IPS DF 6.9 (cell line): Measurements from ENCODE around the gene LYSET.
"Not testable (repeated sequence)": the region's sequence is repeated elsewhere in the genome, so short reads cannot be mapped to it uniquely, and the experiment has no call there.

Experiments used
- DNase-seq: peaks from one replicate; pipeline ENCODE4 v3.0.0-alpha.2; 2013; ENCODE audit warnings: low read depth, low spot score
- H3K27ac ChIP-seq: one replicate; pipeline ENCODE4 v1.5.1; 2013; ENCODE audit warnings: low read length, control low read depth
- H3K27me3 ChIP-seq: 2 replicates; pipeline ENCODE4 v1.6.1; 2013; ENCODE audit warnings: mild to moderate bottlenecking, low read length; ENCODE audit not compliant: control insufficient read depth, insufficient read depth
- H3K36me3 ChIP-seq: 2 replicates; pipeline ENCODE4 v1.6.1; 2013; ENCODE audit warnings: low read length; ENCODE audit not compliant: control insufficient read depth, insufficient read depth
- H3K4me1 ChIP-seq: 2 replicates; pipeline ENCODE4 v1.6.1; 2013; ENCODE audit warnings: low read length; ENCODE audit not compliant: control insufficient read depth, insufficient read depth
- H3K4me3 ChIP-seq: 2 replicates; pipeline ENCODE4 v1.5.1; 2013; ENCODE audit warnings: mild to moderate bottlenecking, low read length
- H3K9me3 ChIP-seq: 2 replicates; pipeline ENCODE4 v1.6.1; 2013; ENCODE audit warnings: low read length, inconsistent platforms; ENCODE audit not compliant: control insufficient read depth, insufficient read depth
- WGBS: extraction: QIAGEN DNeasy Blood & Tissue Kit; methylation state at CpG from one replicate; pipeline ENCODE4 v1.1.7; 2013; ENCODE audit warnings: mixed read lengths, missing lambda C conversion rate; ENCODE audit not compliant: insufficient read length, insufficient coverage; 5-methylcytosine and 5-hydroxymethylcytosine counted together

LYSET gene

DNA sequence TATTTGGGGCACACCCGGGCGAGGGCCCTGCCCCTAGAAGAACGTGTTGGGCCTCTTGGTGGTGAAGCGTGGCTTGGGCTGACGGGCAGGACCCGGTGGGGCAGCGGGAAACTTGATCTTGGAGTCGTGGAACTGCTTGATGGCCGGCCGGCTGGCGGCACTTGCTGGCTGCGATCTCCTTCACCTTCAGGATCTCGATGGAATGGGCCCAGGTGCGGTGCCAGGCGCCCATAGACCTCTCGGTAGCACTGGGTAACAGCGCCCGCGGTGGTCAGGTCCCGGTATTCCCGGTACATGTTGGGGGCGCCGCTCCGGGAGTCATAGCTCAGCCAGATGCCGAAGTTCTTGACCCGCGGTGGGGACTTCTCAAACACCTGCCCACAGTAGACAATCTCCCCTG, 38.4 kb downstream of the LYSET start:
- no peak overlapping the region for H3K4me3 ChIP-seq
- peaks cover 3% of the 10 kb centered on the region; the same call in 1 of the 2 replicates for H3K36me3 ChIP-seq
- H3K27me3 ChIP-seq: no peaks in the 10 kb centered on the region
- no peaks in the 10 kb centered on the region for H3K4me1 ChIP-seq
- H3K9me3 ChIP-seq: no peaks in the 10 kb centered on the region
- no peak overlapping the region for H3K27ac ChIP-seq
- no peak for DNase-seq
- no CpG with 5 or more reads among the region's 27 CpGs for WGBS

DNA sequence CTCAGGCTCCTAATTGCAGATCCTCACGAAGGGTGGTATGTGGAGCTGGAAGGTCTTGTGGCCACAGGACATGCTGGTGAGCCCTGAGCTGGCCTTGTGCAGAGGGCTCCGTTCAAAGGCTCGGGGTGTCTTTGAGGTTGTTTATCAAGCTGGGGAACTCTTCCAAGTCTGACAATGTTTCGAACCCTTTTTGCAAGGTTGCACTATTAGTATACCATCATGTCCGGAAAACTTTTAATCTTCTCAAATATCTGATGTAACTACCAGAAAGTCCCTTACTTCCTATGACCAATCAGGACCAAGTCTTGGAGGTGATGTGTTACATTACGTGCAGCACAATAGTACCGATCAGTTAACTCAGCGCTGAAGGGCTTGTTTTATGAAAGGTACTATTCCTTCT, 43.4 kb downstream of the LYSET start:
- H3K4me1 ChIP-seq: no peaks in the 10 kb centered on the region
- no peaks in the 10 kb centered on the region for H3K27me3 ChIP-seq
- no CpG with 5 or more reads among the region's 8 CpGs for WGBS
- H3K4me3 ChIP-seq: no peak overlapping the region
- peaks cover 3% of the 10 kb centered on the region; the same call in 1 of the 2 replicates for H3K36me3 ChIP-seq
- H3K27ac ChIP-seq: no peak overlapping the region
- H3K9me3 ChIP-seq: no peaks in the 10 kb centered on the region
- no peak for DNase-seq

DNA sequence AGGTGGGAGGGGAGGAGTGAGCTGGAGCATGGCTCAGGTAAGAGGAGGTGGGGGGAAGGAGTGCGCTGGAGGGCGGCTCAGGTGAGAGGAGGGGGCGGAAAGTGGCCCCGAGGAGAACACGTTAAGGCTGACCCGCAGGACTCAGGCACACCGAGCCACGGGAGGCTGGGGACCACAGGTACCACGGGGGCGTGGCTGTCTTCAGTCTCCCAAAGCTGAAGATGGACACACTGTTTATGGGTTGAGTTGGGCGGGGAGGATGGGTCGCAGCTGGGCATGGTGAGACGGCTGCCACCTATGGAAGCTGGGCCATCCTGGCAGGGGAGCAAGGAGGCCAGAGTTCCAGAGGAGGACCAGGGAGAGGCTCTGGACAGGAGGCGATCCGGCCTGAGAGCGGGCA, 45.4 kb downstream of the LYSET start:
- no peak overlapping the region for H3K27ac ChIP-seq

DNA sequence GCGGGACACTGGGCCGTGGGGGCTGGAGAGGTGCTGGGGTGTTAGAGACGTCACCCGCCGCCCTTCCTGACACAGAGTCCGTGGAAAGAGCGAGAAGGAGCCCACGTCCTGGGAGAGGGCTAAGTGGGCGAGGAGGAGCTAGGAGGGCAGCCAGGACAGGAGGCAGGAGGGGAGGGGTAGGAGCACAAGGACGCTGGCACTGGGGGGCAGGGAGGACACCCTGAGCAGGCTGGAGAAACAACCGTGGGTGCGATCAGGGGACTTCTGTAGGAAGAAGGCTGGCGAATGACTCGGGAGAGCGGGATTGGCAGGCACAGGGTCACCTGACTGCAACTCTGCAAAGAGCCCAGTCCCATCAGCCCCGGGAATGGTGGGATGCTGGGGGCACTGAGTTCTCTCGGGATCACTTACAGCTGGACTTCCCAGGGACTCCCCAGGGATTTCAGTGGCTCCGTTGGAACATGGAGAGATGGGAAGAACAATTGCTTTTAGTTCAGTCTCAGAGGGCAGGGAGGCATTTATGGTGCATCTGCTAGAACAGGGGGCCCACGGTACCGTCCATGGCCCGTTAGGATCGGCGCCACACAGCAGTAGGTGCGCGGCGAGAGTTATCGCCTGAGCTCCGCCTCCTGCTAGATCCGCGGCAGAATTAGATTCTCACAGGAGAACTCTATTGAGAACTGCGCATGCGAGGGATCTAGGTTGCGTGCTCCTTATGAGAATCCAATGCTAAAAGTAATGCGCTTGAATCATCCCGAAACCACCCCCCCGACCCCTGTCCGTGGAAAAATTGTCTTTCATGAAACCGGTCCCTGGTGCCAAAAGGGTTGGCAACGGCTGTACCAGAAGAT, 46.2 kb downstream of the LYSET start:
- WGBS: no CpG with 5 or more reads among the region's 39 CpGs
- no peak for DNase-seq

More for the DNA sequence above, 45.4 kb downstream of the LYSET start:
- no peaks in the 10 kb centered on the region for H3K4me1 ChIP-seq
- no peak overlapping the region for H3K4me3 ChIP-seq
- no peak for DNase-seq
- H3K9me3 ChIP-seq: no peaks in the 10 kb centered on the region
- H3K36me3 ChIP-seq: peaks cover 3% of the 10 kb centered on the region; the same call in 1 of the 2 replicates
- no CpG with 5 or more reads among the region's 16 CpGs for WGBS
- H3K27me3 ChIP-seq: no peaks in the 10 kb centered on the region

DNA sequence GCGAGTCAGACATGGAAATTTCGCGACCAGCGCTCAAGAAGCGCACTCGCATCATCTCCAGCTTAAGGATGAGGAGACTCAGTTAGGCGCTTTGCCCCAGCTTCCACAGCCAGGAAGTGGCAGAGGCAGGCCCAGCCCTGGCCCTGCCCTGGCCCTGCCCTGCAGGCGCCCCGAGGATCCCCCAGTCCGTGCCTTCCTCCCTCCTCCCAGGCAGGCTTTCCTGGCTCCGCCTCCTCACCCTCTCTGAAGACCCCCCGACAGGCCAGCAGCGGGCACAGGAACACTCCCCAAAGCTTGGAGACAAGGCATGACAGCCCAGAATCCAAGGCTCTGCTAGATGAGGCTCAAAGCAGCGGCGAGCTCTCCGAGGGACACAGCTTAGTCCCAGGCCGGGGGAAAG, 47.0 kb downstream of the LYSET start:
- Histone ChIP-seq H3K36me3 (no peaks in the 10 kb centered on the region), H3K27me3 (no peaks in the 10 kb centered on the region), H3K9me3 (no peaks in the 10 kb centered on the region), H3K4me3 (no peak overlapping the region), H3K4me1 (no peaks in the 10 kb centered on the region), H3K27ac (no peak overlapping the region)
- WGBS: no CpG with 5 or more reads among the region's 17 CpGs
- no peak for DNase-seq

More for the DNA sequence above, 46.2 kb downstream of the LYSET start:
- Histone ChIP-seq H3K36me3 (peaks cover 3% of the 10 kb centered on the region; the same call in 1 of the 2 replicates), H3K9me3 (no peaks in the 10 kb centered on the region), H3K4me3 (no peak overlapping the region), H3K4me1 (no peaks in the 10 kb centered on the region), H3K27me3 (no peaks in the 10 kb centered on the region), H3K27ac (no peak overlapping the region)

DNA sequence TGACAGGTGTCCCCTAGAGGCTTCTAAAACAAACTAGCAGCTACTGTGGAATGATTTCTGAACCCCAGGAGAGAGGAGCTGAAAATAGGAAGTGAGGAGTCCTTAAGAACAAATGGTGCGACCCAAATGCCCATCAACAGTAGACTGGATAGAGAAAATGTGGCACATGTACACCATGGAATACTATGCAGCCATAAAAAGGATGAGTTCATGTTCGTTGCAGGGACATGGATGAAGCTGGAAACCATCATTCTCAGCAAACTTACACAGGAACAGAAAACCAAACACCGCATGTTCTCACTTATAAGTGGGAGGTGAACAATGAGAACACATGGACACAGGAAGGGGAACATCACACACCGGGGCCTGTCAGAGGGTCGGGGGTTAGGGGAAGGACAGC, 48.0 kb downstream of the LYSET start:
- not testable (repeated sequence) for H3K9me3 ChIP-seq, H3K27me3 ChIP-seq, H3K4me1 ChIP-seq, DNase-seq, H3K4me3 ChIP-seq, H3K36me3 ChIP-seq, H3K27ac ChIP-seq
- no CpG with 5 or more reads among the region's 5 CpGs for WGBS

DNA sequence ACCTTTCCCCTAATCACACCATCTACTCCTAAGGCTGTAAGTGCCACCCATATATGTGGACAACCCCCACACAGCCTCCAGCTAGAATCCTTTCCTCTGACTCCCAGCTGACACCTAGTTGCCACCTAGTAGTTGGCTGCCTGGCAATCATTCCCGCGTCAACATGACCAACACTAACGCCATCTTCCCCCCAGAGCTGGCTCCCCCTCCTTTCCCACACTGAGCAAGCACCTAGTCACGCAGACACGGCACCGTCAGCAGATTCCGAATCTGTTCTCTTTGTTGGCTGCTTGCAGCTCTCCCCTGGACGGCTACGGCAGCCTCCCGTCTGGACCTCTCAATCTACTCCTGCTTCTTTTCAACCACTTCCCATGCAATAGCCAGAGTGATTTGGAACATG, 49.7 kb downstream of the LYSET start:
- no peaks in the 10 kb centered on the region for H3K27me3 ChIP-seq
- H3K9me3 ChIP-seq: no peaks in the 10 kb centered on the region
- no peak overlapping the region for H3K27ac ChIP-seq
- H3K4me1 ChIP-seq: no peaks in the 10 kb centered on the region
- H3K36me3 ChIP-seq: no peaks in the 10 kb centered on the region
- no CpG with 5 or more reads among the region's 10 CpGs for WGBS
- no peak overlapping the region for H3K4me3 ChIP-seq
- DNase-seq: no peak
